CD14-positive monocyte (primary cell): ENCODE data around the gene NCOA6. TPM values are rescaled to one million over a fixed set of nuclear protein-coding genes. Genes with fewer than 3 reads are reported as not detected.

Source experiments
- DNase-seq, 3 donors: peaks; one replicate each; pipeline ENCODE4 v3.0.0-alpha.2; 2011 to 2022
- H2AFZ ChIP-seq: 2 replicates; pipeline ENCODE4 v1.6.0; 2012; ENCODE audit warnings: mild to moderate bottlenecking, low read depth, low read length, inconsistent platforms; ENCODE audit not compliant: insufficient read depth, poor library complexity, severe bottlenecking
- H3K27ac ChIP-seq, 2 donors: 1 replicate in 1 of 2; 2 replicates in 1 of 2; pipeline ENCODE4 v1.5.1; 2012 to 2013; ENCODE audit warnings: low read length in 2 of 2, control low read depth in 1 of 2, inconsistent platforms in 1 of 2, low read depth in 1 of 2, mild to moderate bottlenecking in 1 of 2
- H3K27me3 ChIP-seq, 2 donors: one replicate each; pipeline versions ENCODE4 v1.6.0 to v1.6.1; 2011 to 2013; ENCODE audit warnings: low read length in 2 of 2; ENCODE audit not compliant: control insufficient read depth in 2 of 2, insufficient read depth in 2 of 2
- H3K36me3 ChIP-seq, 2 donors: replicated peaks in 1 of 2; 1 replicate in 1 of 2; 2 replicates in 1 of 2; pipeline versions ENCODE4 v1.5.1 to v1.6.1; 2012 to 2013; ENCODE audit warnings: low read length in 2 of 2, control low read depth in 1 of 2, inconsistent platforms in 1 of 2, mild to moderate bottlenecking in 1 of 2; ENCODE audit not compliant: insufficient read depth in 2 of 2, control insufficient read depth in 1 of 2
- H3K4me1 ChIP-seq, 2 donors: 1 replicate in 1 of 2; 2 replicates in 1 of 2; pipeline versions ENCODE4 v1.5.1 to v1.6.1; 2012 to 2013; ENCODE audit warnings: low read length in 2 of 2, control low read depth in 1 of 2, inconsistent platforms in 1 of 2, mild to moderate bottlenecking in 1 of 2, moderate library complexity in 1 of 2; ENCODE audit not compliant: insufficient read depth in 2 of 2, control insufficient read depth in 1 of 2
- H3K4me2 ChIP-seq: replicated peaks from 2 replicates; pipeline ENCODE3; 2012; ENCODE audit warnings: low read length, moderate library complexity, mild to moderate bottlenecking; ENCODE audit not compliant: poor library complexity, severe bottlenecking; ENCODE audit errors: extremely low read depth
- H3K4me3 ChIP-seq, 3 experiments: fragments of 200-600 bp in 1 of 3; sonication (generic) in 1 of 3; replicated peaks in 1 of 3; 1 replicate in 2 of 3; 2 replicates in 1 of 3; pipeline ENCODE4 v1.5.1; 2011 to 2013; ENCODE audit warnings: low read length in 3 of 3, mild to moderate bottlenecking in 3 of 3, control low read depth in 2 of 3, low read depth in 2 of 3, inconsistent platforms in 1 of 3, moderate library complexity in 1 of 3
- H3K79me2 ChIP-seq: 2 replicates; pipeline ENCODE4 v1.6.0; 2012; ENCODE audit warnings: mild to moderate bottlenecking, control low read depth, inconsistent platforms, low read length, moderate library complexity; ENCODE audit not compliant: insufficient read depth
- H3K9ac ChIP-seq: 2 replicates; pipeline ENCODE4 v1.6.0; 2017; ENCODE audit warnings: low read length, mild to moderate bottlenecking; ENCODE audit not compliant: insufficient read depth, poor library complexity, severe bottlenecking
- H3K9me3 ChIP-seq, 2 donors: replicated peaks in 1 of 2; 1 replicate in 1 of 2; 2 replicates in 1 of 2; pipeline versions ENCODE4 v1.5.1 to v1.6.1; 2012 to 2013; ENCODE audit warnings: low read length in 2 of 2, control low read depth in 1 of 2; ENCODE audit not compliant: control insufficient read depth in 1 of 2, insufficient read depth in 1 of 2
- H4K20me1 ChIP-seq: 2 replicates; pipeline ENCODE4 v1.6.0; 2012; ENCODE audit warnings: mild to moderate bottlenecking, low read length, control low read depth, moderate library complexity; ENCODE audit not compliant: insufficient read depth
- H3K27ac Mint-ChIP-seq, 7 donors: one replicate each; pipeline ENCODE4 v1.8.0; 2020; ENCODE audit warnings: mild to moderate bottlenecking in 7 of 7, mixed read lengths in 7 of 7, moderate library complexity in 6 of 7, inconsistent platforms in 2 of 7
- H3K27me3 Mint-ChIP-seq, 3 donors: one replicate each; pipeline ENCODE4 v1.8.0; 2021 to 2022; ENCODE audit warnings: low read depth in 3 of 3, mild to moderate bottlenecking in 3 of 3, mixed read lengths in 3 of 3, moderate library complexity in 3 of 3, inconsistent platforms in 1 of 3
- H3K36me3 Mint-ChIP-seq, 2 donors: one replicate each; pipeline ENCODE4 v1.8.0; 2020; ENCODE audit warnings: mixed read lengths in 2 of 2, inconsistent platforms in 1 of 2, mild to moderate bottlenecking in 1 of 2
- H3K4me1 Mint-ChIP-seq: one replicate; pipeline ENCODE4 v1.8.0; 2020; ENCODE audit warnings: mild to moderate bottlenecking, mixed read lengths
- H3K4me3 Mint-ChIP-seq, 2 donors: one replicate each; pipeline ENCODE4 v1.8.0; 2020; ENCODE audit warnings: mild to moderate bottlenecking in 2 of 2, mixed read lengths in 2 of 2, moderate library complexity in 1 of 2
- H3K9me3 Mint-ChIP-seq, 7 donors: one replicate each; pipeline ENCODE4 v1.8.0; 2020 to 2022; ENCODE audit warnings: mixed read lengths in 7 of 7, mild to moderate bottlenecking in 6 of 7, moderate library complexity in 6 of 7, inconsistent platforms in 2 of 7
- CTCF ChIP-seq: fragments of 200-600 bp; IDR thresholded peaks from one replicate; pipeline ENCODE4 v1.8.0; 2022; ENCODE audit warnings: antibody characterized with exemption, mild to moderate bottlenecking
- WGBS: methylation state at CpG from one replicate; pipeline ENCODE4 v1.1.5; 2013; ENCODE audit warnings: missing lambda C conversion rate; ENCODE audit not compliant: insufficient coverage; 5-methylcytosine and 5-hydroxymethylcytosine counted together
- intact Hi-C, 2 donors: fragments of 100-400 bp; cut with micrococcal nuclease; formaldehyde crosslinking; loops; one replicate each; pipeline versions ENCODE4 v1.15.0 to v1.15.1; 2023
- polyA plus RNA-seq, 3 donors: library from polyadenylated mRNA; depleted of rRNA in 1 of 3; unstranded in 2 of 3; stranded (reverse) in 1 of 3; fragments of 300-500 nt in 2 of 3; fragments of >200 nt in 1 of 3; fragmentation: Illumina TruSeq in 2 of 3; gene quantifications; 1 replicate in 2 of 3; 2 replicates in 1 of 3; pipeline ENCODE4 v1.2.3, GENCODE V29; 2012 to 2021

NCOA6 gene
- polyA plus RNA-seq, 3 donors, result 2.8 to 19.0 (median 3.9) TPM

- no peak for DNase-seq
- H3K4me1 ChIP-seq, result peaks cover 30 to 43% of the 10 kb centered on the region in 2 donors
- peaks cover 20 to 32% (median 25%) of the 10 kb centered on the region in 3 donors for H3K27me3 Mint-ChIP-seq
- H3K27ac ChIP-seq, result peak overlapping the region; percentile 14 to 94
- peak overlapping the region; percentile 86 to 92 for H3K4me3 Mint-ChIP-seq
- intact Hi-C loops, result loop anchor here (2.0 to 5.0 kb wide), 4 partner anchors 28 to 168 kb away; partner anchors contain the start of genes MAP1LC3A (in 1 of the 2) and PIGU (in 1 of the 2)
- no peaks in the 10 kb centered on the region for H3K9me3 ChIP-seq
- peak overlapping the region; percentile 98 for H3K9ac ChIP-seq
- peaks cover 0 to 22% of the 10 kb centered on the region in 2 donors for H3K27me3 ChIP-seq
- peaks cover 0 to 6% of the 10 kb centered on the region in 2 donors for H3K36me3 Mint-ChIP-seq
- TF ChIP-seq CTCF, result no peak
- 43% methylated on average over 2 of the region's 5 CpGs for WGBS
- no peaks in the 10 kb centered on the region for H4K20me1 ChIP-seq
- no peaks in the 10 kb centered on the region for H3K9me3 Mint-ChIP-seq
- peak overlapping the region; percentile 49 to 82 (median 54) for H3K4me3 ChIP-seq
- no peak overlapping the region for H2AFZ ChIP-seq
- peak overlapping the region; percentile 93 to 97 (median 95) for H3K27ac Mint-ChIP-seq
- H3K79me2 ChIP-seq, result no peaks in the 10 kb centered on the region
- peak overlapping the region; percentile 93 for H3K4me2 ChIP-seq
- H3K36me3 ChIP-seq, result no peaks in the 10 kb centered on the region
- peaks cover 40% of the 10 kb centered on the region for H3K4me1 Mint-ChIP-seq
Measured at GRCh38 chr20:34705008-34705396, 120.4 kb downstream of the NCOA6 start.

GRCh38 chr20:34704177-34705007 is 121.1 kb downstream of the NCOA6 start, which contains the start of gene TP53INP2:
Gene TP53INP2 (plus strand): TSS chr20:34704344. CDS start chr20:34708740, 4,396 bp downstream.
- Histone ChIP-seq H4K20me1 (no peaks in the 10 kb centered on the region), H3K9me3 (no peaks in the 10 kb centered on the region), H3K27ac (peak within 1 kb of the TSS; percentile 30 to 94), H3K4me1 (peaks cover 29 to 38% of the 10 kb centered on the region in 2 donors), H3K4me3 (peak within 1 kb of the TSS; percentile 49 to 82 (median 76)), H3K36me3 (no peaks in the 10 kb centered on the region), H3K27me3 (peaks cover 0 to 22% of the 10 kb centered on the region in 2 donors), H2AFZ (peak within 1 kb of the TSS; percentile 82), H3K9ac (peak within 1 kb of the TSS; percentile 98), H3K4me2 (peak within 1 kb of the TSS; percentile 93), H3K79me2 (no peaks in the 10 kb centered on the region)
- H3K27ac Mint-ChIP-seq, result peak within 1 kb of the TSS; percentile 93 to 97 (median 95)
- under 1% methylated on average over 78 of the region's 82 CpGs for WGBS
- DNase-seq, result peak; percentile 93 to 95 (median 93)
- H3K4me3 Mint-ChIP-seq, result peak within 1 kb of the TSS; percentile 95 to 98
- no peaks in the 10 kb centered on the region for H3K9me3 Mint-ChIP-seq
- H3K27me3 Mint-ChIP-seq, result peaks cover 20 to 28% (median 25%) of the 10 kb centered on the region in 3 donors
- intact Hi-C loops, result loop anchor here (2.0 to 5.0 kb wide), 4 partner anchors 28 to 167 kb away; partner anchors contain the start of genes MAP1LC3A (in 1 of the 2) and PIGU (in 1 of the 2)
- peaks cover 0 to 6% of the 10 kb centered on the region in 2 donors for H3K36me3 Mint-ChIP-seq
- peaks cover 40% of the 10 kb centered on the region for H3K4me1 Mint-ChIP-seq
- TF ChIP-seq CTCF, result no peak
